Liver (tissue), 3 donors: Measurements from ENCODE around the gene ZIM2.

Experiments
- ATF3 ChIP-seq: IDR thresholded peaks from 2 replicates; pipeline ENCODE4 v1.6.1; 2016; ENCODE audit warnings: antibody characterized with exemption
- CTCF ChIP-seq: fragments of 150-350 bp; IDR thresholded peaks from 2 replicates; pipeline ENCODE4 v1.5.1; 2017; ENCODE audit warnings: improper control_type of control experiment, low read depth, low read length; ENCODE audit not compliant: missing input control
- GABPA ChIP-seq, 2 donors: IDR thresholded peaks in 1 of 2; conservative IDR thresholded peaks in 1 of 2; 2 replicates each; pipeline ENCODE4 v1.6.1; 2016; ENCODE audit warnings: antibody characterized with exemption in 2 of 2, mild to moderate bottlenecking in 1 of 2, moderate library complexity in 1 of 2
- JUND ChIP-seq, 2 donors: IDR thresholded peaks; 2 replicates each; pipeline ENCODE4 v1.6.1; 2016; ENCODE audit warnings: antibody characterized with exemption in 2 of 2
- MAX ChIP-seq: IDR thresholded peaks from 2 replicates; pipeline ENCODE4 v1.6.1; 2016; ENCODE audit warnings: antibody characterized with exemption
- RAD21 ChIP-seq, 2 donors: IDR thresholded peaks; 2 replicates each; pipeline ENCODE4 v1.6.1; 2016; ENCODE audit warnings: antibody characterized with exemption in 2 of 2, mild to moderate bottlenecking in 2 of 2
- SP1 ChIP-seq: IDR thresholded peaks from 2 replicates; pipeline ENCODE4 v1.6.1; 2018; ENCODE audit warnings: antibody characterized with exemption, mild to moderate bottlenecking
- donor health status: healthy.
- donor health status: healthy.

- TF ChIP-seq CTCF: no peak
- TF ChIP-seq MAX: no peak
- no peak for TF ChIP-seq SP1
- TF ChIP-seq ATF3: no peak
- no peak for TF ChIP-seq GABPA (IDR thresholded peaks at IDR 0.05 in 1 of 2, conservative IDR thresholded peaks at IDR 0.05 in 1 of 2)
- no peak for TF ChIP-seq RAD21 (IDR thresholded peaks at IDR 0.05)
- TF ChIP-seq JUND (IDR thresholded peaks at IDR 0.05): no peak
Observed at GRCh38 chr19:56842412-56842811, 1.9 kb upstream of the ZIM2 start.
